Measurements from ENCODE around the gene USP31.

DNA sequence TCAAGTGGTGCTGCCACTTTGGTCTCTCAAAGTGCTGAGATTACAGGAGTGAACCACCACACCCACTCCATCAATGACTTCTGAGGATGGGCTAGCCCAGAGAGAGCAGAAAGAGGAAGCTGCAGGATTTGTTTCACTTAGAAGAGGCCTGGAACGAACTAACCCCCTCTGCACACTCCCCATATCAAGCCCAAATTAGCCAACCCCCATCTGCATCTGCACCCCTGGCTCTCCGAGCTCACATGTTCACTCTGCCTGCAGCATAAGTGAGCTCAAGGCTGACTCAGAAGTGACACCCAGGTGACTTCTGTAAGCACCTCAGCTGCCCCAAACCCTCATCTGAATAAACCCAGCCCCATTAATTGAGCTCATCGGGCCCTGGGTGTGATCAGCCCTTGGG lies 38.1 kb upstream of the USP31 start:
- TF ChIP-seq, protein P1, sequence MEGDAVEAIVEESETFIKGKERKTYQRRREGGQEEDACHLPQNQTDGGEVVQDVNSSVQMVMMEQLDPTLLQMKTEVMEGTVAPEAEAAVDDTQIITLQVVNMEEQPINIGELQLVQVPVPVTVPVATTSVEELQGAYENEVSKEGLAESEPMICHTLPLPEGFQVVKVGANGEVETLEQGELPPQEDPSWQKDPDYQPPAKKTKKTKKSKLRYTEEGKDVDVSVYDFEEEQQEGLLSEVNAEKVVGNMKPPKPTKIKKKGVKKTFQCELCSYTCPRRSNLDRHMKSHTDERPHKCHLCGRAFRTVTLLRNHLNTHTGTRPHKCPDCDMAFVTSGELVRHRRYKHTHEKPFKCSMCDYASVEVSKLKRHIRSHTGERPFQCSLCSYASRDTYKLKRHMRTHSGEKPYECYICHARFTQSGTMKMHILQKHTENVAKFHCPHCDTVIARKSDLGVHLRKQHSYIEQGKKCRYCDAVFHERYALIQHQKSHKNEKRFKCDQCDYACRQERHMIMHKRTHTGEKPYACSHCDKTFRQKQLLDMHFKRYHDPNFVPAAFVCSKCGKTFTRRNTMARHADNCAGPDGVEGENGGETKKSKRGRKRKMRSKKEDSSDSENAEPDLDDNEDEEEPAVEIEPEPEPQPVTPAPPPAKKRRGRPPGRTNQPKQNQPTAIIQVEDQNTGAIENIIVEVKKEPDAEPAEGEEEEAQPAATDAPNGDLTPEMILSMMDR (IDR thresholded peaks at IDR 0.05; ENCODE audit: low read length): no peak
- no peak for TF ChIP-seq EZH2 (IDR thresholded peaks at IDR 0.05; ENCODE audit: borderline replicate concordance, low read length)

All from OCI-LY1 (cell line).